Measurements from ENCODE around the gene HUWE1.
"Not testable (repeated sequence)": the region's sequence is repeated elsewhere in the genome, so short reads cannot be mapped to it uniquely, and the experiment has no call there.

Gene HUWE1

DNA sequence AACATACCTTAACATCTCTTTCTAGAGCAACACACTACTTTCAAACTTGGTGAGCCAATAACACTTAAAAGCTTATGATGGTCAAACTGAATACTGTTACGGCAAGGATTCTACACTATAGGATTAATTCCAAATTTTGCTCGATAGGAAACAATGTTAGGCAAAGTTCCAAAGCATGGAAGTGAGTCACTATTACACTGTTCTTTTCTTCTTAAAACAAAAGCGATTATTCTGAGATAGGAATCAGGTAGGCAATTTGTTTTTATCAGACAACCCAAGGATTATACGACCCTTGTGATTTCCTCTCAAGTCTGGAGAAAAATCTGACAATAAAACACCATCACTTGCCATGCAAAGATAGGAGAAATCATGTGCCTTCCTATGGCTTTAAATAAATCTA lies 81.5 kb downstream of the HUWE1 start:
- no peak for DNase-seq

DNA sequence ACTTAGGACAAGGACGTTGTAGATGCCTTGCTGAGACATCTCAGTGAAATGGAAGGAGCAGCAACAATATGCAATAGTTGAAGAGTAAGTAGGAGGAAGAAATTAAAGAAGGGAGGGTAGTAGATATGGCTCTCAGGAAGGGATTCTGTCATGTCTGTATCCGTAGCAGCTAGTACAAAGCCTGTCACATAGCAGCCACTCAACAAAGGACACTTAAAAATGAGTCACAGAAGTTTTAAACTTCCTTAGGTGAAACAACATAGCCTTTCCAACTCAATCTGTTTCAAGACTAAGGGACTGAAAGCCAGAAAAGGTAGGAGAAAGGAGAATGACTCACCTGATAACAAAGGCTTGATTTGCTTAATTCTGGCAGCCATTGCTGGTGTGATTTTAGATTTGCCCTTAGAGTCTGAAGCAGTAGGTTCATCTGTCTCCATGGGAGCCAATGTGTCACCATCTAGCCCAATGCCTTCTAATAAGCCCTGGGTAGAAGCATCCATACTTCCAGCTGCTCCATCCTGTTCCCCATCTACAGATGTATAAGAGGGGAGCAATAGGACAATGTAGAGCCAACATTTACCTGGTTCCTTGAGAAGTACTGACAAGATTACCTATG lies 86.6 kb downstream of the HUWE1 start:
- DNase-seq: no peak

DNA sequence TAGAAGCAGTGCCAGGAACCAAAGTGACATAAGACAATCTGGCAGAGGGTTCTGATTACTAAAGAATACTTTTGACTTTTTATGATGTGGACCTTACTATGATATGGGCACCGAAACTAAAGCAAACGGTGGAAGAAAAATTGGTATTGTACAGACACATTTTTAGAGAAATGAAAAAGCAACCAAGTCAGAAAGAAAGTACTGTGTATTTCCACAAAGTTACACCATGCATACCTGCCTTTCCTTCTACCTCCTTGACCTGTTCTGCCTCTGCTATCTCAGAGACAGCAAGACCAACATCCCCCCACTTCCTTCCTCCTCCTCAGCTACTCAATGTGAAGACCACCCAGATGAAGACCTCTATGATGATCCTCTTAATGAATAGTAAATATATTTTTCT lies 88.3 kb downstream of the HUWE1 start:
- no peak for DNase-seq

DNA sequence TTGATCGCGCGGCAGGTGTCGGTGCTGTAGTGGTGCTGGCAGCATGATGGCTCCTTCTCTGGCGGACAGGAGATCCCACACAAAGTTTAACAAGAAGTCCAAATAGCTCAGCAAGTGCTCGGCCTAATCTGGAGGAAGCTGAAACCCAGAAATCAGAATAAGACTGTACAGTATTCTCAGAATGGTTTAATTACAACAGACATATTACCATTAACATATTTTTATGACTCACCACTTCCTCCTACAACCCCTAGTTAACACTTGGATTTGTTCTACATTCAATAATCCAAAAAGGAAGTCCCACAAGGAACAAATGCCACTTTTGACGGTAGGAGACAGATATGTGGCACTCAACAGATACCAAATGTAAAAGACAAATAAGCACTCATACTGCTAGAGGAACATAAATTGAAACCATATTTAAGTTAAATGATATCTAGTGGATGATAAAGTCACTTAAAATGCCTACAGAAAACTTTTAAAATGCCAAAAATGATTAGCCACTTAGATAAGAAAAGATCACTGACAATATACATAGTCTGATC lies 91.2 kb downstream of the HUWE1 start:
- no peak for DNase-seq

DNA sequence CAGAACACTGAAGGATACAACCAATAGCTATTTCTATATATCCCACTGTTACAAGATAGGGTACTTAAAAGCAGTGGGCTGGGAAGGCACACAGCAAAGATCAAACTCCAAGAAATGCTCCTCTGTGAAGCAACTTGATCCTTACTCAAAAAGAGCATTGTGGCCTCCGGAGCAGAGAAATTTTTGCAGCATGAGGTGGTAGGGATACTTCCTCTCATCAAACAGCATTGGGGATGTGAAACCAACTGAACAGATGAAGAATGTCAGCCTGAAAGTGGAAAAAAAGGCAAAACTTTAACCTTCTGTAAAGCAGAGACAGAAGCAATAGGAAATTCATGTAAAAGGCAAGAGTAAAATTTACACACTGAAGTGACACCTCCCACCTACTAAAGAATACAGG lies 92.2 kb downstream of the HUWE1 start:
- DNase-seq: no peak

DNA sequence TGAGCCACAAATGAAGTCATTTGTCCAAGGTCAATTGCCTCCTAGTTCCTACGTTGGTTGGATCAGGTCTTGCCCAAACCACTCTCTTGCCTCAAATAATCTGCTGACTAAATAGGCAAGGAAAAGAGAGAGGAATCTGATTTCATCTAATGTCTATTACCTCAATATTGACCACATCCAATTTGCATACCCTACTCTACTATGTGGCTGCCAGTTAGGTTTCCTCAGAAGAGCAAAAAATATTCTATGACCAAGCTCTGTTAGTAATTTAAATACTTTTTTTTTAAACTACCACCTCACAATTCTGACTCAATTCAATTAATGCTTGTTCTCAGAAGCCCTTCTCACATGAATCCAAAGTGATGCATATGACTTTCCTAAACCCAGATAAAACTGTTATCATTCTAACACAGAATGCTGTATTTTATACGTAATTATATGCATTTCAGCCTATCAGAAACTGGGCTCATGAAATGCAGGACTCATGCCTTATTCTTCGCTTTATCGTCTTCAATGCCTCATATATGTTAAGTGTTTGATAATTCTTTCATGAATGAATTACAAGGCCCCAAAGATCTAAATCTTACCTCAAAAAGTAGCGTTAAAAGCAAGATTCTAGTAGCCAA lies 98.6 kb downstream of the HUWE1 start:
- DNase-seq: no peak

DNA sequence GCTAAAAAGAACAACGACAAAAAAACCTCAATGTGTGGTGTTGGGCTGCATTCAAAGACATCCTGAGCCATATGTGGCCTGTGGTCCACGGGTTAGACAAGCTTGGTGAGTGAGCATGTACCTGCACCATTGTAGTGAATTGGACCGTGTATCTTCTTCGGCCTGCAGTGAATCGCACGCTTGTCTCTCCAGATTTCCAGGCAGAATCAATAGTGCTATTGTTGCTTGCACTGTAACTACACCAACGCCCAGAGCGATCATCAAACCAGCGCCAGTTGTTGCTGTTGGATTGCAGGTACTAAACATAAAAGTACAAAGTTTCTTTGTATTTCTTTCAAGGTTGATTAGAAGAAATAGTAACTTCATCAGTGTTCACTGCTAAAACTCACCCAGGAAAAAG lies 101.6 kb downstream of the HUWE1 start:
- no peak for DNase-seq

DNA sequence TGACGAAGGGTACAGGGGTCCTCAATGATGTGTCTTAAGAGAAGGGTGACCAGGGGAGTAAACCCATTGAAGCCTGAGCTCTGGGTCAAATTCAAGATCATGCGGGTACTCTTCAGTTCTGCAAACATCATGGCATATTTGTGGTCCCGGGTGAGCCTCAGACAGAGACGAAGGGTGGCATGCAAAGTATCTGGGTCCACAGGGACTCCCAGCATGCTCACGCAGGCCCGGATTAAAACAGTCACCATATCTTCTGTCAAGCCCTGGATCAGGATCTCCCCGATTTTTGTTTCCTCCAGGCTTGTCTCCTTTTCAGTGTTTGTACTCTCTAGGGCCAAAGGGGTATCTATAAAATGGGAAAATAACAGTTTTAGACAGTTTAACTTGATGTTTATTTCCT lies 102.9 kb downstream of the HUWE1 start:
- no peak for DNase-seq

DNA sequence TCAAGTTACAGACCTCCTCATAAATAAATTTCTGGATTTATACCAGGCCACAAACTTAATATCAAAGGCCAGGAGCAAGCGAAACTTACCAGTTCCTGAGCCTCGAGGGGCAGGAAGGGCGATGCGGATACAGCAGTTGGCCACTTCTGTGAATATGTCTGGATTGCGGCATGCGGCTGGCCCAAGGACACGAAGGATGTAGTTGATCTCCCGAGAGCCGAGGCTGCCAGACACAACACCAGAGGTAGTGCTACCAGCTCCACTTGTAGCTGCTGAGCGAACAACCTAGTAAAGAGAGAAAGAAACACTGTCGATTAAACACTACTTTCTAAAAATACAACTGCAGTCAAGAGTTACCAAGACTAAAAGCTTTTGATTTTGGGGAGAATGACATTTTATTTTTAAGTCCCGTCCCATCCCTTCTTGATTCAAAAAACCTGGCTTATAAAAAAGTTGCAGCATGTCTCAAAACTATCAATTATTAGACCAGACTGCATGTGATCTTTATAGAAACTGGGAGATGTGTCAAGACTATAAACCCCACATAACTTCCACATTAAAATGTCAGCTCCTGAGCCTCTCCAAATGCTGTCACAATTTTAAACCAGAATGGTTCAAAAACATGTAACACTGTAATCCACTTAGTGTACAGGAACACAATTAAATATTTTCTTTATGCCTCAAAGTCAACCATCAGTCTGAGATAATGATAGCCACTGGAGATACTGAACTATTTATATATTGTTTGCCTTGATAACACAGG lies 105.6 kb downstream of the HUWE1 start:
- DNase-seq: no peak

DNA sequence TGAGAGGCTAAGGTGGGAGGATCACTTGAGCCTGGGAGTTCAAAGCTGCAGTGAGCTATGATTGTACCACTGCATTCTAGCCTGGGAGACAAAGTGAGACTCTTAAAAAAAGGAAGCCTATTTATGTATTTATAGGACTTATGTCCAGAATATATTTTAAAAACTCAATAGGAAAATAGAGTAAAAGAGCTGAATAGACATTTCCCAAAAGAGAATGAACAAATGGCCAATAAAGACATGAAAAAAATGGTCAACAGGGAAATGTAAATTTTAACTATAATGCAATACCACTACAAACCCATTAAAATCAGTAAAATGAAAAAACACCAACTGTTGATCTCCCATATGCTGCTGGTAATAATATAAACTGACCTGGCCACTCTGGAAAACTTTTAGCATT lies 115.0 kb downstream of the HUWE1 start:
- no peak for DNase-seq

DNA sequence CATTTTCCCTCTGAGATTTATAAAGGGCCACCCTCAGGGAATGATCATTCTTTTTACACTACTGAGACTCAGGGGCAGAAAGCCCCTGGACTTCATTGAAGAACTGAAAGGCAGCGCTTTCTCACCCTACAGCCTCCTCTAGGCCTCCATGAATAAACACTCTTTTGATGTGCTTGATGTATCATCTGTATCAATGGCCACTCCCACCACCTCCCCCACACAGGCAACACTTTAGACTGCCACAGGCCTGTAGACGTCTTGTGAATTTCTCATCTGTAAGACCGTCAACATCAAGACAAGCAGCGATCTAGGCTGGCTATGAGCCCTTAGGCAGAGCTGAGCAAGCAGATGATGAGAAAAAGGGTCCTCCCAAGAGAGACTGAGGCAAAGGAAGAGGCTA lies 123.2 kb downstream of the HUWE1 start:
- DNase-seq: no peak

DNA sequence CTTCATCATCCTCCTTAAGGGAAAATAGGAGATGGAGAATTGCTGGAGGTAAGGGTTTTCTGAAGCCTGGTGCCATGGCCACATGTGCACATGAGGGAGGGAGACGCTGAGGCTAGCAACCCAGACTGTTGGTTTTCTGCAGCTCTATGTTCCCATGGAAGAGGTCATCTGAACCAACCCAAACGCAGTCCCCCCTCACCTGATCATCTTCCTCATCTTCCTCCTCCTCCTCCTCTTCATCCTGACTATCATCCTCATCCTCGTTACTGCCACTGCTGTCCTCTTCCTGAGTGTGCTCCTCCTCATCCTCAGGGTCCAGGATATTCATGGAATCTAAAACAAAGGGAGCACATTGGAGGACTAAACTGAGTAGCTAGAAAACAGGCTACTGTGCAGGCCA lies 124.6 kb downstream of the HUWE1 start:
- DNase-seq: no peak

DNA sequence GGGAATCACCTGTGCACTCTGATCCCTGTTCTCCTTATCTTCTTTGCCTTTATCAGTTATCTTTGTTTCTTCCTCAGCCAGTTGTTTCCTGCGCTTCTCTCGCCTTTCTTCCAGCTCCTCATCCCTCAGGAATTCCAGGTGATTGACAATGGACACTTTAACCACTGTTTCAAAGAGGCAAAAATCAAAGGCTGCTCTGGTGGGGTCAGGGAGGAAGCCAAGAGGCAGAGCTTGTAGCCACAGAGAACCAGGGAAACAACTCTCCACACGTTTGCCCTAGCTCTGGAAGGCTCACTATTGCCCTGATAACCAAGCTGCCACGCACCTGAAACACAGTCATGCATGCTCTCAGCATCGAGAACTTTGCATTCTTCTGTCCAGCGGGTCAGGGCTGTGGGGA lies 127.9 kb downstream of the HUWE1 start:
- no peak for DNase-seq

DNA sequence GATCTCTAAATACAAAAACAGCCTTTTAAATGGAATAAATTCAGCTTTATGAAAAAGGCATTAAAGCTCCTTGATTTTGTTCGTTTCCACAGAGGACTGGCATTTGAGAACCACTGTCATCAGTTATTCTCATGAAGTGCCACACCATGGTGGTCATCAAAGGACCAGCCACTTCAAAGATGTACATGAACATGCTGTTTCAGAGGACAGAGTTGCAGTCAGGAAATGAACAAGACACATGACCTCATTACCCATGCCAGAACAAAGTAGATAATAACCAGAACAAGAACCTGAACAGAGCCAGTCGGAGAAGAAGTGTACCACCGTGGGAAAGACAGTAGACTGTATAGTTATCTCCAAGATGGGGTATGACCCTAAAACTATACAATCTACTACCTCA lies 129.7 kb downstream of the HUWE1 start:
- DNase-seq: no peak

DNA sequence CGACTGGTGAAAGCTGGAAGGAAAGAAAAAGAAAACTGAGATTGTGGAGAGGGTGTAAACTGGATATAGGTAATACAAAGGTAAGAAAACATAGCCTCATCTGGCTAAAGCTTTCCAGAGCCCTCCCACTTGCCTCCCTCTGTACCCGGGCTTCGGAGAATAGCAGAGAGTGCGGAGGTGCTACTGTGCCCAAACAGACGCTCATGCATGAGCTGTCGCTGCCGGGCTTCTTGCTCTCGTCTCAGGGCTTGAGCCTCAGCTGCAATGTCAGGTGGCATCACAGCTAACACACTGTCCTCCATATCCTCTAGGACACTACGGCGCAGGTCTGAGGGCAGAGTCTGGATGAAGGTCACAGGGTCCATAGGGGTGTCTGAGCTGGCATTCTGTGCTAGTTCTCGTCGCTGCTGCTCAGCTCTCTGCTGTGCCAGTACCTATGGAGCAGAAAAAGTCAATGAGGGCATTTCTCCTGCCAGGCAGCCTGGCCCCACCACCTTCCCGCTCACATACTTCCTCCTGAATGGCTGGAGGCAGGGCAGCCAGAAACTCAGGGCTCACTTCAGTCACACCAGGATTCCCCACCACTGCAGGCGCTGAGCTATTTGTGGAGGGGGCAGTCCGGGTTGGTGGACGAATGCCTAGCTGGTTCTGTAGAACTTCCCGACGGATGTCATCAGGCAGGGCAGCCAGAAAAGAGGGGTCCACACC lies 135.6 kb downstream of the HUWE1 start:
- DNase-seq: peak; percentile 53

DNA sequence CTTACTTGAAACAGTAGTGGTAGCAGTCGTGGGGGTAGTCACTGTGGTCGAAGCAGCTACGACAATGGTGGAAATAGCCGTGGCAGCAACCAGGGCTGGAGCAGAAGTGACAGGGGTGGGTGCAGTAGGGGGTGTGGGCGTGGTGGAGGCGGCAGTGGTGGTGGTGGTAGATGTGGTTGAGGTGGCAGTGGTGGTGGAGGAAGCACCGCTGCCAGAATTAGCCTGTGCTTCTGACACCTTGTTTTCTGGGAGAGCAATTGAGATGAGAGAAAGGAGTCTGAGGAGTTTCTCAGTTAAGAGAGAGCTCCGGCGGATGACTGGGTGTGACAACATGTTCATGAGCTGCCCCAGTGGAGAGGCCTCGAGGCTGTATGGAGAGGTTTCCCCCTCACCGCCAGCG lies 138.9 kb downstream of the HUWE1 start:
- DNase-seq: peak; percentile 59

DNA sequence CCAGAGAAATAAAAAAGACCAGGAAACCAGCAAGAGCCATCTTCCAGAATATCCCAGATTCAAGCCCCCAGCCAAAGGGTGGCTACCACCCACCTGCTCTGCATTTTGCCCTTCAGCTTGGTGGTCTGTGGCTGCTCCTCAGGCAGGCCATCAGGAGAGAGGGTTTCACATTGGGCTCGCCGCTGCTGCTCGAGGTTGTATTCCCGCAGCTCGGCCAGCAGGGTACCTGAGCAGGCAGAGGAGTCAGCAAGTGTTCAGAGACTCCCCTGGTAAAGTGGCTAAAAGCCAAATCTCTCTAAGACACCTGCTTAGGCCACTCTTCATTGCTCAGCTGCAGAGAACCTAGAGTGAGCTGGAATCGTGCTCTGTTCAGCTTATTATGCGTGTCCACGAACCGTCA lies 141.6 kb downstream of the HUWE1 start:
- DNase-seq: no peak

DNA sequence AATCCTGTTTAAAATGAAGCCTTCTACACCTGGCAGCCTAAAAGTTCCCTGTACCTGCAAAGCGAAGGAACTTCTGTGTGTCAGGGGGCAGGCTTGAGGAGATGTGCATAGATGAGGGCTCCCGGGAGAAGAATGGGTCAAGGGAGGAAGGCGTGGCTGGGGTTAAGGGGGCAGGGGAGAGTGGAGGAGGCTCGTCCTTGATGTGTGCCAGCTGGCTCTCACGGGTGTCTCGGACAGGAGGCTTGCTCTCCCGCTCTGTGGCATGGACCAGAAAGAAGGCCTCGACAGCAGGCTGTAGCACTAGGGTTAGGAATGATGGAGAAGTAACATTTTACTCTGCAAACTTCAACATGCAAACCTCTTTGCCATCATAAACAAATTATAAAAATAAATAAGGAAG lies 147.7 kb downstream of the HUWE1 start:
- no peak for DNase-seq

DNA sequence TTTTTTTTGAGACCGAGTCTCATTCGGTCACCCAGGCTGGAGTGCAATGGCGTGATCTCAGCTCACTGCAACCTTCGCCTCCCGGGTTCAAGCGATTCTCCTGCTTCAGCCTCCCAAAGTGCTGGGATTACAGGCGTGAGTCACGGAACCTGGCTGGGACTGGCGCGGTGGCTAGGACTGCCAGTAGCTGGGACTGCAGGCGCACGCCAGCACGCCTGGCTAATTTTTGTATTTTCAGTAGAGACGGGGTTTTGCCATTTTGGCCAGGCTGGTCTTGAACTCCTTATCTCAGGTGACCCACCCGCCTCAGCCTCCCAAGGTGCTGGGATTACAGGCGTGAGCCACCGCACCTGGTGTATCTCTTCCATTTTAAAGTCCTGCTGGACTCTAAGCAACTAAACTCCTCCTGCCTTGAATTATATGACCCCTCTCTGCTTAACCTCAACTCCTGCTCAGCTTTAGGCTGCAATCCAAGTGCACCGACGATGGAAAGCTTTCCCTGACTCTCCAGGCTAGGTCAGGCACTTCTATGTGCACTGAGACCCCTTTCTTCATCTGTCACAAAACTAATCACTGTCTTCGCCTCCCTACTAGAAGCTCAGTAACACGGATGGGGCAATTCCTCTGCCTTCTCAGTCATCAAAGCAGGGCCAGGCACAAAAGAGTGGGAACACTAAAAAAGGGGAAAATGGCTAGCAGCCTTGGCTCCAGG lies 155.1 kb downstream of the HUWE1 start:
- DNase-seq: not testable (repeated sequence)

DNA sequence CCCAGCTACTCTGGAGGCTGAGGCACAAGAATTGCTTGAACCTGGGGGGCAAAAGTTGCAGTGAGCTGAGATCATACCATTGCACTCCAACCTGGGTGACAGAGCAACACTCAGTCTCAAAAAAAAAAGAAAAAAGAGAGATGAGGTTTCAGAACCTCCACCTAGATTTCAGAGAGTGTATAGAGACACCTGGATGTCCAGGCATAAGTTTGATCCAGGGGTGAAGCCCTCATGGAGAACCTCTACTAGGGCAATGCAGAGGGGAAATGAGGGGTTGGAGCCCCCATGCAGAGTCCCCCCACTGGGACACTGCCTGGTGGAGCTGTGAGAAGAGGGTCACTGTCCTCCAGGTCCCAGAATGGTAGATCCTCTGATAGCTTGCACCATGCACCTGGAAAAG lies 159.5 kb downstream of the HUWE1 start:
- no peak for DNase-seq

DNA sequence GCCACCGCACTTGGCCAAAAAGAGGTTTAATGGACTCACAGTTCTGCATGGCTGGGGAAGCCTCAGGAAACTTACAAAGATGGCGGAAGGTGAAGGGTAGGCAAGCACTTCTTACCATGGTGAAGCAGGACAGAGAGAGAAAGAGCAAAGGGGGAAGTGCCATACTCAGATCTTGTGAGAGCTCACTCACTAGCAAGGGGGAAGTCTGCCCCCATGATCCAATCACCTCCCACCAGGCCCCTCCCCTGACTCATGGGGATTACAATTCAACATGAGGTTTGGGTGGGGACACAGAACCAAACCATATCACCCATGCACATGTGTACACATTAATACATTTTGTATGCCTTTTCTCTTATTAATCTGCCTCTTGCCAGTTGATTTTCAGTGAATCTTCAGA lies 175.2 kb downstream of the HUWE1 start:
- DNase-seq: no peak

DNA sequence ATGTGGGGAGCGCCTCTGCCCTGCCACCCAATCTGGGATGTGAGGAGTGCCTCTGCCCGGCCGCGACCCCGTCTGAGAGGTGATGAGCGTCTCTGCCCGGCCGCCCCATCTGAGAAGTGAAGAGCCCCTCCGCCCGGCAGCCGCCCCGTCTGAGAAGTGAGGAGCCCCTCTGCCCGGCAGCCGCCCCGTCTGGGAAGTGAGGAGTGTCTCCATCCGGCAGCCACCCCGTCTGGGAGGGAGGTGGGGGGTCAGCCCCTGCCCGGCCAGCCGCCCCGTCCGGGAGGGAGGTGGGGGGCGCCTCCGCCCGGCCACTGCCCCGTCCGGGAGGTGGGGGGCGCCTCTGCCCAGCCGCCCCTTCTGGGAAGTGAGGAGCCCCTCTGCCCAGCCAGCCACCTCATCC lies 182.5 kb downstream of the HUWE1 start:
- DNase-seq: not testable (repeated sequence)

DNA sequence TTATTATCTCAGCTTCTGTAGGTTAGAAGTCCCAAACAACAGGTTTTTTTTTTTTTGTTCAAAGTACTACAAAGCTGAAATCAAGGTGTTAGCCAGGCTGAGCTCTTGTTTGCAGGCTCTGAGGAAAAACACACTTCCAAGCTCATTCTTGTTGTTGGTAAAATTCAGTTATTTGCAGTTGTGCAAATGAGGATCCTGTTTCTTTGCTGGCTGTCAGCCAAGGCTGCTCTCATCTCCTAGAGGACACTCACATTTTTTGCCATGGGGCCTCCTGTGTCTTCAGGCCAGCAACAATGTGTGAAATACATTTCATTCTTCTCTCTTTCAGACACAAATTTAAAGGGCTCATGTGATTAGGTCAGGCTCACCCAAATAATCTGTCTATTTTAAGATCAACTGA lies 192.1 kb downstream of the HUWE1 start:
- no peak for DNase-seq
